Left renal cortex interstitium (tissue), 4 donors: ENCODE data around the gene ZNF184. TPM values are rescaled to one million over a fixed set of nuclear protein-coding genes. Genes with fewer than 3 reads are reported as not detected.
A peak's percentile ranks its signal among the peaks of the same experiment; 100 is the strongest.
"Not testable (repeated sequence)": the region's sequence is repeated elsewhere in the genome, so short reads cannot be mapped to it uniquely, and the experiment has no call there.

Source experiments
- DNase-seq, 4 donors: peaks; one replicate each; pipeline ENCODE4 v3.0.0-alpha.2; 2013; ENCODE audit warnings: low read depth in 4 of 4, low spot score in 2 of 4, missing footprints in 1 of 4
- polyA plus RNA-seq, 4 donors: library from polyadenylated mRNA; unstranded; fragments of 120-200 nt; gene quantifications; one replicate each; pipeline ENCODE4 v1.2.1, GENCODE V29; 2013; ENCODE audit not compliant: insufficient read length in 4 of 4

The ZNF184 gene
- polyA plus RNA-seq, 4 donors = 15.3 to 20.4 (median 17.1) TPM

DNA sequence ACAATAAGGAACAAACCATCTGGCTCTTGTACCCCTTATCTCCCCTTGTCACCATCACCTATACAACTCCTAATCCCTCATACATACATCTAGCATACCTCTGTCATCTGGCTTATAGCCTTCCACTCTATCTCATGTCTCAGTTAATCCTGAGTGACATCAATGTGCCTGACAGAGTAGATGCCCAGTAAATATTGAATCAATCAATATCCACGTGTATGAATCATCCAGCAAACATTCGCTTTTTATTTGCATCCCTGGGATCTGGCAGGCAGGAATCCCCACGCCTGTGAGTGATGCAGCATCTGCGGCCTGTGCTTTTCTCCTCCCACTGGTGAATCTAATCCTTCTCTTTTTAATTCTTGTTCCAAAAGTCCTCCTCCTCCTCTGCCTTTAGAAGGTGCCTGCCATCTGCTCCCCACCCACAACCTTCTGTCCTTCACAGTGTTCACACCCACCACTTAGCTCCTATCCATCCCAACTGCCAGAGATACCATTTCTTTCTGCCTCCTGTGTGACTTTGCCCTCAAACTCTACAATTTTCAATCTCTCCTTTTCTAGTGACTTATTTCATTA is 46.8 kb downstream of the ZNF184 start:
- DNase-seq = no peak

DNA sequence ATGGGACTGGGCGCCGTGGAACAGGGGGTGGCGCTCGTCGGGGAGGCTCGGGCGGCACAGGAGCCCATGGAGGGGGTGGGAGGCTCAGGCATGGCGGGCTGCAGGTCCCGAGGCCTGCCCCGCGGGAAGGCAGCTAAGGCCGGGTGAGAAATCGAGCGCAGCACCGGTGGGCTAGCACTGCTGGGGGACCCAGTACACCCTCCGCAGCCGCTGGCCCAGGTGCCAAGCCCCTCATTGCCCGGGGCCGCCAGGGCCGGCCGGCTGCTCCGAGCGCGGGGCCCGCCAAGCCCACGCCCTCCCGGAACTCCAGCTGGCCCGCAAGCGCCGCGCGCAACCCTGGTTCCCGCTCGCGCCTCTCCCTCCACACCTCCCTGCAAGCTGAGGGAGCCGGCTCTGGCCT is 48.1 kb downstream of the ZNF184 start:
- DNase-seq = not testable (repeated sequence)

DNA sequence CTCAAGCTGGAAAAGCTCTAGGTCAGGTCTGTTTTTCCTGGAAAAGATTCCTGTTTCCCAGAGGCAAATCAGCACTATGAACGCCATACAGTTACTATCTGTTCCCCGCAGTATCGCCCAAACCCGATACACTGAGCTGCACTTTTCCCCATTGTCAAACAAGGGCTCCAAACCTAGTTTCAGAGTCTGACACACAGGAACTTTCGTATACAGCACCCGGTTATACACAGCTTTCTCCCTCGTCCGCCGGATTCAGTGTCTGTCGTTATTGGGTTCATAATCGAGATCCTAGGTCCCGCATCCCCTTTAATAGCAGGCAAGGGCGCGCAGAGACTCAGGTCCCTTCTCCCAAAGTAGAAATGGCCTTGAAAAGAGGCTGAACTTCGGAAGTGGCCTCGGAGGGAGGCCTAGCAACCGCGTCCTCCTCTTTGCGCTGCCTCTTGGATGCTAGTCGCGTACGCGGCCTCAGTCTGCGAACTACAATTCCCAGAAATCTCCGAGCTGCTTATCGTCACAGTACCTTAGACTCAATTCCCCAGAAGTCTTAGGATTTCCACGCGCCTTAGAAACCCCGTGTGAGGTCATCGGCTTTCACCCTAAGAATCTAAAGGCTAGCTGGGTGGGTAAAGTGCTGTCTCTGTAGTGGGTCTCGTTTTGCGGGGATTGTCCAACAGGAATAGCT is 50.1 kb downstream of the ZNF184 start:
- DNase-seq = peak in 2 of 4 donors; percentile 1 to 21

DNA sequence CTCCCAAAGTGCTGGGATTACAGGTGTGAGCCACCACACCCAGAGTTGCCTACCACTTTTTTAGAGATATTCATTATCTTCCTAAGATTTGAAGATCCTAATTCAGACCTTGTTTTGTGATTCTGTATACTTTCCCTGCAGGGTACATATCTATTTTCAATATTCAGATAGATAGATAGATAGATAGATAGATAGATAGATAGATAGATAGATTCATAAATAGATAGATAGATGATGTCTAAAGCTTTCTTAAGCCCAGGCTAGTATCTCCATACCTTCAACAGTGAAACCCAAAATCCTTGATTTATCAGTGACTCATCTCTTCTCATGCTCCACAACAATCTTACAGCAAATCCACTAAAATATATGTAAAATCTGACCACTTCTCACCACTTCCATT is 53.5 kb downstream of the ZNF184 start:
- DNase-seq = no peak

DNA sequence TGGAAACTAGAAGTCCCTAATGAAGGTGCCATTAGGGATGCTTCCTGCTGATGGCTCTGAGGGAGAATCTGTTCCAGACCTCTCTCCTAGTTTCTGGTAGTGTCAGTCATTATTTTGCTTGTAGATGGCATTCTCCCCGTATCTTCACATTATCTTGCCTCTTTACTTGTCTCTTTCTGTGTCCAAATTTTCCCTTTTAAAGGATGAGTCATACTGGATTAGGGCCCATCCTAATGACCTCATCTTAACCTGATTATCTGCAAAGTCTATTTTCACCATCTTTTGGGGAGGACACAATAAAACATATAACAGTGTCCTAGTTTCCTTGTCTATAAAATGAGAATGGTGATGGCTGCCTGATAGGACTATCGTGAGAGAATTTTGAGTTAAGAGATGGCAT is 57.0 kb downstream of the ZNF184 start:
- DNase-seq = no peak

DNA sequence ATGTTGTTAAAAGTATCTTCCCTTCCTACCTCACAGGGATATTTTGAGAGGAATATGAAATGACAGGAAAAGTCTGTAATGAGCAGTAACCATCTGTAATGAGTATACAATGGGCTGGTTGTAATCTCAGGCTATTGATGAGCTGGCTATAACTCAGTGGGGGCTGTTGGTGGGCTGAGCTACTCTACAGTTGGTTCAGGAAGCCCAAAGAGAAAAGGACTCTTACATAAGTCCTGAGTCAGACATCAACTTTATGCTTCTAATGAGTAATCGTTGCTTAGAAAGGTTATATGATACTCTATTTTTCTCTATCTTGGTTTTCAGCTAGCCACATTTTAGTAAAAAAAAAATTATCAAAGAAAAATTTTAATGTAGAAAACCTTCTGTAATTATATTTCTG is 57.9 kb downstream of the ZNF184 start:
- no peak for DNase-seq

DNA sequence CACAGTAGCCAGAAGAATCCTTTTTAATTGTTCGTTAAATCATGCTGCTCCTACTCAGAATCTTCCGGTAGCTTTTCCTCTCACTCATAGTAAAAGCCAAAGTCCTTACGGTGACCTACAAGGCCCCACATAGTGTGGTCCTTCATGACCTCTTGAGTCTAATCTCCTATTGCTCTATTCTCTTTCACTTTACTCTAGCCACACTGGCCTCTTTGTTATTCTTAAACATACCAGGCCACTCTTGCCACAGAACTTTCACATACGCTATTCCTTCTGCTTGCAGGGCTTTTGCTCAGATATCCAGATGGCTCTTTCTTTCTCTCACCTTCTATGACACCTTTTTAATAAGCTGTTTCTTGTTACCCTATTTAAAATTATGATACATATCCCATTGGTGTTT is 58.6 kb downstream of the ZNF184 start:
- no peak for DNase-seq

DNA sequence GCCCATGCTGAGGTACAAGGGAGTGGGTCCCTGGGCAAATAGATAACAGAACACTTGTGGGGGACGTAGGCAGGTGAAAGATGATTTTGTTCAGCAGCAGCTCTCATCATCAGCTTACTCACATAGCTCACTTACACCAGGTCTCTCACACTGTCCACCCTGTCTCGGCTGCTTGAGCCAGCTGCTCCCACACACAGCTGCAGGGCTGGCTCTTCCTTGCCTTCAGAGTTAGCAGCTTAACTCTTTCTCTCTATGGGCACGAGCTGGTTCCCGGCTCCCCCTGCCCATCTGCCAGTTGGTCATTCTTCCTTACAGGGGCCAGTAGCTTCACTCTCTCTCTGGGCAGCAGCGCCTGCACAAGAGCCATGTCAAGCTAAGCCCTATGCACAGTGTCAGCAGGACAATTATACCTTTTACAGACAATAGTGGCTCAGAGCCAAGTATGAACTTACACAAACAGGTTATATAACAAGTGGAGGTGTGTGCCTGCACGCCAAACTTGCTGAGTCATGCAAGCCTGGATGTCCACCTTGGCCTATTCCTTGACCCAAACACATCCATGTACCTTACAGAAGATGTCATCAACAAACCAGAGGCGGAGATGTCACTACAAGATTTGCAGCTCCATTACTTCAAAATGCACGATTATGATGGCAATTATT is 65.6 kb downstream of the ZNF184 start:
- no peak for DNase-seq

DNA sequence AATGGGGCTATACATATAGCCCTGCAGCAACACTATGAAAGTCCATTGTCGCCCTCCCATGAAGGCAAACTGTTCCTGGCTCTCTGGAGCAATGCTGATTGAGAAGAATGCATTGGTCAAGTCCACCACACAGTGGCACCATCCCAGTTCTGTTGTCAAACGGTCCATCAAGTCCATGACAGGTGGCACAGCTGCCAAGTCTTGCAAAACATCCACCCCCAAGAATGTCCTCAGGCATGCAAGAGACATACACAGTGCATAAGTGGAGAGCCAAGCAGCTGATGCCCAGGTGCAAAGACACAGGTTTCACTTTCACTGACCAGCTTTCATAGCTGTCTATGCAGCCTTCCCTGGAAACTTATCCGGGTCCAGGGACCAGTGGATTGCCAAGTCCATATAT is 66.8 kb downstream of the ZNF184 start:
- DNase-seq = no peak

DNA sequence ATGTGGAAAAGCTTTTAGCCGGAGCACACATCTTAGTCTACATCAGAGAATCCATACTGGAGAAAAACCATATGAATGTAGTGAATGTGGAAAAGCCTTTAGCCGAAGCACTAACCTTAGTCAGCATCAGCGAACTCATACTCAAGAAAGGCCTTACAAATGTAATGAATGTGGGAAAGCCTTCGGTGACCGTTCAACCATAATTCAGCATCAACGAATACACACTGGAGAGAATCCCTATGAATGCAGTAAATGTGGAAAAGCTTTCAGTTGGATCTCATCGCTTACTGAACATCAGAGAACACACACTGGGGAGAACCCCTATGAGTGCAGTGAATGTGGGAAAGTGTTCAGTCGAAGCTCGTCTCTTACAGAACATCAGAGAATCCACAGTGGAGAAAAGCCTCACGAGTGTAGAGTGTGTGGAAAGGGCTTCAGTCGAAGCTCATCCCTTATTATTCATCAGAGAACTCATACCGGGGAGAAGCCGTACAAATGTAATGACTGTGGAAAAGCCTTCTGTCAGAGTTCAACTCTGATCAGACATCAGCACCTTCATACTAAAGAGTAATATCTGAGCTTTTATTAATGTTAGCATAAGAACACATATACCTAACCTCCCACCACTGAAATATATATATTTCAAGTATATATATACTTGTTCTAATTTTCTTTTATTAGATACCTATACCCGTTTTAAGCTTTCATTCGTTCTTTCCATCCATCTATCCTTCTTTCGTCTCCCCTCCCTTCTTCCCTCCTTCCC is 71.8 kb downstream of the ZNF184 start:
- DNase-seq = no peak

Other genes starting within 250 kb of the ZNF184 start
- under 1 TPM; 0.30 to 0.45 (median 0.34) TPM for gene PRSS16, start 225.4 kb downstream of the ZNF184 start, polyA plus RNA-seq
- gene POM121L2, start 160.8 kb downstream of the ZNF184 start, polyA plus RNA-seq = not detected
- gene ZNF391, start 84.3 kb downstream of the ZNF184 start, polyA plus RNA-seq = 10 to 100 TPM; 12.2 to 13.9 (median 13.3) TPM